KOPT-K1 (cell line): ENCODE results near the gene ZNF525.
"Not testable (repeated sequence)": the region's sequence is repeated elsewhere in the genome, so short reads cannot be mapped to it uniquely, and the experiment has no call there.

Experiments used
- H3K27ac ChIP-seq: fragments of 200-600 bp; sonication (generic); 2 replicates; pipeline ENCODE4 v1.5.1; 2016; ENCODE audit warnings: antibody characterized with exemption, mild to moderate bottlenecking, low read depth, low read length; ENCODE audit not compliant: poor library complexity, severe bottlenecking
- H3K36me3 ChIP-seq: fragments of 200-600 bp; sonication (generic); 2 replicates; pipeline ENCODE4 v1.5.1; 2017; ENCODE audit warnings: antibody characterized with exemption, mild to moderate bottlenecking, low read length, moderate library complexity; ENCODE audit not compliant: insufficient read depth
- H3K9me3 ChIP-seq: fragments of 200-600 bp; sonication (generic); 2 replicates; pipeline ENCODE4 v1.5.1; 2017; ENCODE audit warnings: antibody characterized with exemption, low read length, mild to moderate bottlenecking; ENCODE audit not compliant: insufficient read depth, poor library complexity, severe bottlenecking

ZNF525 gene

GRCh38 chr19:53365134-53365898, at the start of gene ZNF525:
Gene ZNF525 (plus strand): TSS chr19:53365705. CDS start chr19:53372282, 6,577 bp downstream.
- Histone ChIP-seq H3K27ac (peak within 1 kb of the TSS; percentile 61), H3K9me3 (peaks cover 6% of the 10 kb centered on the region), H3K36me3 (0 out of 2 replicates have a peak, but pooled peaks cover 7% of the 10 kb centered on the region)

GRCh38 chr19:53328967-53329366, 36.5 kb upstream of the ZNF525 start:
- H3K9me3 ChIP-seq: peaks cover 25% of the 10 kb centered on the region

DNA sequence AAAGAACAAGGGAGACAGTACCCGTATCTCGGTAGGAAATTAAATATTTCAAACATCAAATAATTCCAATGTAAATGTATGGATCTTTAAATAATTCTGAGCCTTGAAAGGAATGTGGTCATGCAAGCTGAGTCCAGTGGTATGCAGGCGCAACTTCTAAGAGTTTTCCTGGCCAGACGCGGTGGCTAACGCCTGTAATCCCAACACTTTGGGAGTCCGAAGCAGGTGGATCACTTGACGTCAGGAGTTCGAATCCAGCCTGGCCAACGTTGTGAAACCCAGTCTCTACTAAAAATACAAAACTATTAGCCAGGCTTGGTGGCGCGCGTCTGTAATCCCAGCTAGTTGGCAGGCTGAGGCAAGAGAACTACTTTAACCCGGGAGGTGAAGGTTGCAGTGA, 33.0 kb upstream of the ZNF525 start:
- Histone ChIP-seq H3K36me3 (no peaks in the 10 kb centered on the region), H3K27ac (no peak overlapping the region), H3K9me3 (peaks cover 15% of the 10 kb centered on the region)

More at GRCh38 chr19:53328967-53329366, 36.5 kb upstream of the ZNF525 start:
- Histone ChIP-seq H3K27ac (no peak overlapping the region), H3K36me3 (no peaks in the 10 kb centered on the region)

- H3K27ac ChIP-seq: peak overlapping the region; percentile 66
- H3K9me3 ChIP-seq: peaks cover 18% of the 10 kb centered on the region
- H3K36me3 ChIP-seq: peaks cover 5% of the 10 kb centered on the region; the same call in 1 of the 2 replicates
Observed at GRCh38 chr19:53333066-53333462, 32.4 kb upstream of the ZNF525 start.

DNA sequence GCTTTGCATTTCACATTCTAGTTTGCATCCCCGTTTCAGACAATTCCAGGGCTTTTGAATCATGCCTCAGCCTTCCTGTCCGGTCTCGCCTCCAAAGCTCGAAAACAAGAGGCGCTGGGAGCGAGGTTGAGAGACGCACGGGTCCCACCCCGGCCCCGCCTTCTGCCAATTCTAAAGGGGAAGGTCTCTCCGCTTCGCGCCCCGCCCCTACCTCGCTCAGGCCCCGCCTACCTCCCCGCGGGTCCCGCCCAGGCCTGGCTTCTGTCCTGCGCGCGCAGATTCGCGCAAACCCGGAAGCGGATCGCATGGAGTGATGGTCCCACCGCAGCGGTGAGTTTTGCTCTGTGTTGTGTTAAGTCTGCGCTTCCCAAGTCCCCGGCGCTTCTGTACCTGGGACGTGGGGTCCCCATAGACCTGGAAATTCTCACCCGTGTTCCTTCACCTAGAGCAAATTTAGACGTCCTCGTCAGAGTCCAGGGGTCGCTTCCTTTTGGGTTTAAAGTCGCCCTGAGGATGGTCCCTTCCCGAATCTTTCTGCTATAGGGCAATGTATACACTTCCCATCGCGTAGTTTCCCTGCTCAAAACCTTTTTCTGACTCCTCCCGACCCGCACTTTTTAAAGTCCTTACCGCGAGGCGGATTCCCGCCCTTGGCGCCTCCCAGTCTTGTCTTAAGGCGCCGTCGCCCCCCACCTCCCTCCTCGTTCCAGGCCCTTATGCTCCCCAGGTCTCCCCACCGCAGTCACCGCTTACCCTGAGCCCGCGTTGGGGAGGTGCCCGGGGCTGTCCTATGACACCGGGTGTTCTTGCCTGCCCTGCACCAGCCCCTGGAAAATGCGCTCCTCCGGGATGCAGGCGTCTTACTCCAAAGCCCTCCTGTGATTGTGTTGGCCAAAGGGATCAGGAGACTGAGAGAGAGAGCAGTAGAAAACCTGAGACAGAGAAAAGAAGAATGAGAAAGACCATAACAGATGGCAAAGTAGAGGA, 31.7 kb upstream of the ZNF525 start, which contains the start of gene ZNF845:
TSS of gene ZNF845 (plus strand) at position 287 of the 987 bp plus-strand sequence. CDS start 7,559 bp downstream, outside the sequence.
- Histone ChIP-seq H3K36me3 (peaks cover 12% of the 10 kb centered on the region; the same call in 1 of the 2 replicates), H3K9me3 (peaks cover 22% of the 10 kb centered on the region), H3K27ac (peak within 1 kb of the TSS; percentile 66)

DNA sequence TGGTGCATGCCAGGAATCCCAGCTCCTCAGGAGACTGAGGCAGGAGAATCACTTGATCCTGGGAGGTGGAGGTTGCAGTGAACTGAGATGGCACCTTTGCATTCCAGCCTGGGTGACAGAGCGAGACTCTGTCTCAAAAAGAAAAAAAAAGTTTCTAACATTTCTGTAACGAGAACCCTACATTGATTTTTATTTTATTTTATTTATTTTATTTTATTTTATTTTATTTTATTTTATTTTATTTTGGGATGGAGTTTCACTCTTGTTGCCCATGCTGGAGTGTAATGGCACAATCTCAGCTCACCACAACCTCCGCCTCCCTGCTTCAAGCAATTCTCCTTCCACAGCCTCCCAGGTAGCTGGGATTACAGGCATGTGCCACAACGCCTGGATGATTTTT, 21.1 kb upstream of the ZNF525 start:
- Histone ChIP-seq H3K9me3 (peaks cover 65% of the 10 kb centered on the region), H3K36me3 (peaks cover 96% of the 10 kb centered on the region)

GRCh38 chr19:53355739-53356138, 9.8 kb upstream of the ZNF525 start:
- Histone ChIP-seq H3K9me3 (peaks cover 80% of the 10 kb centered on the region), H3K36me3 (peaks cover 54% of the 10 kb centered on the region), H3K27ac (no peak overlapping the region)

More for the DNA sequence above, 21.1 kb upstream of the ZNF525 start:
- not testable (repeated sequence) for H3K27ac ChIP-seq

DNA sequence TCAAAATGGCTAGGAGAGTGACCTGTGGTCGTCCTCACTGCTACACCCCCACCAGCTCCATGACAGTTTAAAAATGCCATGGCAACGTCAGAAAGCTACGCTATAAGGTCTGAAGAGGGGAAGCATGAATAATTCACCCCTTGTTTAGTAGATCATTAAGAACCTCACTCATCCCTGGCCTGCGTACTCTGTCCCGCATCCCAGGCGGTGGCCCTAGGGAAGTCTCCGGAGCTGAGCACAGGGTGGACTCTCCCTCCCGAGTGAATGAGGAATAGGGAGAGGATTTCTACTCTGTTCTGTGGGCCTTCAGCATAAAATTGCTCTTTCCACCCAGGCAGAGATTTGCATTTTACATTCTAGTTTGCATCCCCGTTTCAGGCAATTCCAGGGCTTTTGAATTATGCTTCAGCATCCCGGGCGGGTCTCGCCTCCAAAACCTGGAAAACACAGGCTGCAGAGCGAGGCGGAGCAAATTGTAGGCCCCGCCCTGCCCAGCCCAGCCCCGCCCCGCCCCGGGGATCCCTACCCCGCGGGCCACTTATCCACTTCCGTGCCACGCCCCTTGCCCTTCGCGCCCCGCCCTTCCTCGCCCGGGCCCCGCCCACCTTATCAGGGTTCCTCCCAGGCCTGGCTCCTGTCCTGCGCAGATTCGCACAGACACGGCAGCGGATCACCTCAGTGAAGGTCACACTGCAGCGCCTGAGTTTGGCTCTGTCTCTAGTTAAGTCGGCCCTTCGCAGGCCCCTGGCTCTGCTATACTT, 7.5 kb upstream of the ZNF525 start:
- H3K9me3 ChIP-seq: peaks cover 58% of the 10 kb centered on the region
- peaks cover 31% of the 10 kb centered on the region for H3K36me3 ChIP-seq
- H3K27ac ChIP-seq: no peak overlapping the region

- Histone ChIP-seq H3K36me3 (peaks cover 10% of the 10 kb centered on the region; the same call in 1 of the 2 replicates), H3K9me3 (peaks cover 37% of the 10 kb centered on the region)
- not testable (repeated sequence) for H3K27ac ChIP-seq
Observed at GRCh38 chr19:53360056-53360455, 5.4 kb upstream of the ZNF525 start.

DNA sequence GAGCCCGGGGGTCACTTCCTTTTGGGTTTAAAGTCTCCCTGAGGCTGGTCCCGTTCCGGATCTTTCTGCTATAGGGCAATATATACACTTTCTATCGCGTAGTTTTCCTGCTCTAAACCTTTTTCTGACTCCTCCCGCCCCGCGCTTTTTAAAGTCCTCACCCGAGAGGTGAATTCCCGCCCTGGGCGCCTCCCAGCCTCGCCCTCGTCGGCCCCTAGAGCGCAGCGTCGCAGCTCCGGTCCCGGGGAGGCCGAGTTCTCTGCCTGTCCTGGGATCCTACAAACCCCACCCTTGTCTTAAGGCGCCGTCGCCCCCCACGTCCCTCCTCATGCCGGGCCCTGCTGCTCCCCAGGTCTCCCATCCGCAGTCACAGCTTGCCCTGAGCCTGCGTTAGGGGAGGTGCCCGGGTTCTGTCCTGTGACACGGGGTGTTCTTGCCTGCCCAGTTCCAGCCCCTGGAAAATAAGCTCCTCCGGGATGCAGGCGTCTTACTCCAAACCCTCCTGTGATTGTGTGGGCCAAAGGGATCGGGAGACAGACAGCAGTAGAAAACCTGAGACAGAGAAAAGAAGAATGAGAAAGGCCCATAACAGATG, 491 bp downstream of the ZNF525 start:
- Histone ChIP-seq H3K36me3 (0 out of 2 replicates have a peak, but pooled peaks cover 7% of the 10 kb centered on the region), H3K9me3 (peaks cover 6% of the 10 kb centered on the region), H3K27ac (peak overlapping the region; percentile 61)

- Histone ChIP-seq H3K36me3 (peaks cover 62% of the 10 kb centered on the region), H3K9me3 (peaks cover 15% of the 10 kb centered on the region), H3K27ac (no peak overlapping the region)
Observed at GRCh38 chr19:53372196-53372595, 6.7 kb downstream of the ZNF525 start.

DNA sequence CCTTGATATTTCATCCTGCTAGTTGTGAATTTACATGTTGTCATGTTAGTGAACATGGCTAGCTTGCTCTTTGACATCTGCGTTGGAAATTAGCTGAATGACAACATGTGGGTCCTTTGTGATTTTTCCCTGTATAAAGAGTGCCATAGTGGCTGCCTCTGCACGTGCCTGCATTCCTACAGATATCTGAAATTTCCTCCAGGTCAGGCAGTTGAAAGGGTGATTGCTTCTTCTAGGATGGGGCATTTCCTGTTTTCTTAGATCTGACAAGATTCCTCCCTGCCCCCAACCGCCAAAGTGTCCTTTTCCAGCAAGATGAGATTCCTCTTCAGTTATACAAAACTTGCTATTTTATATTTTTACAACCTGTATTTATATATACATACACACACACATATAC, 8.8 kb downstream of the ZNF525 start:
- peaks cover 33% of the 10 kb centered on the region for H3K9me3 ChIP-seq
- peaks cover 76% of the 10 kb centered on the region for H3K36me3 ChIP-seq
- H3K27ac ChIP-seq: no peak overlapping the region

GRCh38 chr19:53374743-53375142, 9.2 kb downstream of the ZNF525 start:
- Histone ChIP-seq H3K9me3 (peaks cover 34% of the 10 kb centered on the region), H3K36me3 (peaks cover 81% of the 10 kb centered on the region)

DNA sequence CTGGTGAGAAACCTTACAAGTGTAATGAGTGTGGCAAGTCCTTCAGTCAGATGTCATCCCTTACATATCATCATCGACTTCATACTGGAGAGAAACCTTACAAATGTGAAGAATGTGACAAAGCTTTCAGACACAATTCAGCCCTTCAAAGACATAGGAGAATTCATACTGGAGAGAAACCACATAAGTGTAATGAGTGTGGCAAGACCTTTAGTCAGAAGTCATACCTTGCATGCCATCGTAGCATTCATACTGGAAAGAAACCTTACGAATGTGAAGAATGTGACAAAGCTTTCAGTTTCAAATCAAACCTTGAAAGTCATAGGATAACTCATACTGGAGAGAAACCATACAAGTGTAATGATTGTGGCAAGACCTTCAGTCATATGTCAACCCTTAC, 15.9 kb downstream of the ZNF525 start:
- Histone ChIP-seq H3K36me3 (peaks cover 95% of the 10 kb centered on the region), H3K9me3 (peaks cover 100% of the 10 kb centered on the region), H3K27ac (no peak overlapping the region)

More at GRCh38 chr19:53374743-53375142, 9.2 kb downstream of the ZNF525 start:
- no peak overlapping the region for H3K27ac ChIP-seq
